Esophagus mucosa (tissue), 1 donor: ENCODE measurements around the gene COPS6. TPM values are rescaled to one million over a fixed set of nuclear protein-coding genes. Genes with fewer than 3 reads are reported as not detected.

Source experiments
- ATAC-seq: fragments of 200-7000 bp; cut with Tn5 transposase; one replicate; pipeline ENCODE4 v1.9.1; 2020
- total RNA-seq: library from RNA; stranded (reverse); gene quantifications from one replicate; pipeline ENCODE4 v1.2.4, GENCODE V29; 2023
- donor health status: DM: yes; HTN: yes; CAD: no.

COPS6 gene
- total RNA-seq, 1 donor from 2014 or later = 95.0 TPM

DNA sequence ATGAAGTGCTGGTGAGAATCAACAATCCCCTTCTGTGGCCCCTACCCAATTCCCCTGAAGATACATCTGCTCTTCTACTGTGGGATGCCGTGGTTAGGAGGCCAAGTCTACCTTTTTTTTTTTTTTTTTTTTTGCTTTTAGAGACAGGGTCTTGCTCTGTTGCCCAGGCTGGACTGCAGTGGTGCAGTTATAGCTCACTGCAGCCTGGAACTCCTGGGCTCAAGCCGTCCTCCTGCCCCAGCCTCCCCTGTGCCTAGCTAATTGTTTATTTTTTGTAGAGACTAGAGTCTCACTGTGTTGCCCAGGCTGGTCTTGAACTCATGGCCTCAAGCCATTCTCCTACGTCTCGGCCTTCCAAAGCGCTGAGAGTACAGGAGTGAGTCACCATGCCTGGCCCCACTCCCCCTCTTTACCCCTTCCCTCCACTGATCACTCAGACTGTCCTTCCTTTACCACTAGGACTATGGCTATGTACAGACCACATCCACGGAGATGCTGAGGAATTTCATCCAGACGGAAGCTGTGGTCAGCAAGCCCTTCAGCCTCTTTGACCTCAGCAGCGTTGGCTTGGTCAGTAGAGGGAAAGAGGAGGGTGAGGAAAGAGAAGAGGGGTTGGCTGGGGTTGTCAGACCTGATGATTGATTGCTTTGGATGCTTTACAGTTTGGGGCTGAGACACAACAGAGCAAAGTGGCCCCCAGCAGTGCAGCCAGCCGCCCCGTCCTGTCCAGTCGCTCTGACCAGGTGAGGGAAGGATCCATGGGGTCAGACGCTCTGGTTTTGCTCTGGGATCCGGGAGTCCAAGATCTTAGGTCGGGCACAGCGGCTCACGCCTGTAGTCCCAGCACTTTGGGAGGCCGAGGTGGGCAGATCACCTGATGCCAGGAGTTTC, 14.4 kb downstream of the COPS6 start:
- ATAC-seq = no peak

DNA sequence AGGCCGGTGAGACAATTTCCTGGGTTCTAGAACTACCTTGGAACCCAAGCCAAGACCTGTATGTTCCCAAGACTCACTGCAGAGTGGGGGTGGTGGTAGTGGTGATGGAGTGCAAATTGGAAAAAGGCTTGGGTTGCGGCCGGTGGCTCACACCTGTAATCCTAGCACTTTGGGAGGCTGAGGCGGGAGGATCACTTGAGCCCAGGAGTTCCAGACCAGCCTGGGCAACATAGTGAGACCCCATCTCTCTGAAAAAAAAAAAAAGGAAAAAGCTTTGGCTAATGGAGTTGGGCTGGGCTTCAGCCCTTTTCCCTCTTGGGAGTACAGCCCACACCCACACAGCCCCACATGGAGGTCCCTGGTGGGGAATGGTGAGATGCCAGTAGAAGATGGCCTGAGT, 16.8 kb downstream of the COPS6 start:
- ATAC-seq = no peak

DNA sequence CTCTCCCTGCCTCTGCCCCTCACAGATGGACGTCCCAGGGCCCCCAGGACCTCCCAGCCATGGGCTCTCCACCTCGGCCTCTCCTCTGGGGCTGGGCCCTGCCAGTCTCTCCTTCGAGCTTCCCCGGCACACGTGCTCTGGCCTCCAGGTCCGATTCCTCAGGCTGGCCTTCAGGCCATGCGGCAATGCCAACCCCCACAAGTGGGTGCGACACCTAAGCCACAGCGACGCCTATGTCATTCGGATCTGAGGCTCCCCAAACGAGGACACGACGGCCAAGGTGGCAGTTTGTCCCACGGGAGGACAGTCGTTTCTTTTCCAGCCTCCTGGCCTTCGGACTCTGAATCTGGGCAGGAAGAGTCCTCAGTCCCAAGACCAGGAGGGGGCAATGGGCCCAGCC, 17.9 kb downstream of the COPS6 start:
- ATAC-seq = no peak

DNA sequence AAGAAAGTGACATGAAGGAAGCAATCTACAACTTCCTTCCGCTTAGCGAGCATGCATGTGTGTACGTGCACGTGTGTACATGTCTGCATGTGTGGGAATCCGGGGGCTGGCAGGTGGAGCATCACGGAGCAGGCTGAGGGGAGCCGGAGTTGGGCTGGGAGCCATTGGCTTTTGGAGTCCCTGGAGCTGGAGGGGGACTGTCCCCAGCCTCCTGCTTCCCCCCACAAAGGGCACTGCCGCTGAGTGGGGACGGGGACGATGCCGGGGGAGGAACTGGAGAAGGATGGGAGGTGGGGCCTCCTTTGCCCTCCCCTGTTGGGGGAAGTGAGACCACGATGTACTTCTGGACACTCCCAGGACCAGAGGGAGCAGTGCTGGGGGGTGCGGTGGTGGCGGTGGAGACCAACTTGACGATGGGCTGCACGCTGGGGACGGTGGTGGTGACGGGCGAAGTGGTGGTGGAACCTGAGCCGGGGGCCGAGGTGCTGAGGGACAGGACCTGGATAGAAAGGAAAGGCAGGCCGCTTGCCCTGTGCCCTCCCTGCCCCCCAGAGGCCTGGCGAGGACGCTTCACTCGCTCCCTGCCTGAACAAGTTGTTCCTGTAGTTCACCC, 18.5 kb downstream of the COPS6 start:
- no peak for ATAC-seq

DNA sequence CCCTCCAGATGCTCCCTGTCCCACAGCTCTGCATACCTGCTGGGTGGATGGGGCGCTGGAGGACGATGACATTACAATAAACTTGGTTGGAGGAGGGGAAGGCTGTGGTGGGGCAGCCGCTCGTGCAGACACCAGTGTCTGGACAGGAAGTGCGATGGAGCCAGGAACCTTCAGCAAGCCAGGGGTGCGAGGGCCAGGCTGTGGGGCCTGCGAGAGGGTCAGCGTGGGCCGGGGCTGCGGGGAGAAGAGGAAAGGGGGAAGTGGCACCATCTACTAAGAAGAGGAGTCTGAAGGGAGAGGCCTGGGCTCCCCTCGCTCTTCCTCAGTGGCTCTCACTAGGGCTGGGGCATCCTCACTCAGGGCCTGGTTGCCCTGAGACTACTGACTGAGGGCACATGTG, 19.1 kb downstream of the COPS6 start:
- no peak for ATAC-seq

DNA sequence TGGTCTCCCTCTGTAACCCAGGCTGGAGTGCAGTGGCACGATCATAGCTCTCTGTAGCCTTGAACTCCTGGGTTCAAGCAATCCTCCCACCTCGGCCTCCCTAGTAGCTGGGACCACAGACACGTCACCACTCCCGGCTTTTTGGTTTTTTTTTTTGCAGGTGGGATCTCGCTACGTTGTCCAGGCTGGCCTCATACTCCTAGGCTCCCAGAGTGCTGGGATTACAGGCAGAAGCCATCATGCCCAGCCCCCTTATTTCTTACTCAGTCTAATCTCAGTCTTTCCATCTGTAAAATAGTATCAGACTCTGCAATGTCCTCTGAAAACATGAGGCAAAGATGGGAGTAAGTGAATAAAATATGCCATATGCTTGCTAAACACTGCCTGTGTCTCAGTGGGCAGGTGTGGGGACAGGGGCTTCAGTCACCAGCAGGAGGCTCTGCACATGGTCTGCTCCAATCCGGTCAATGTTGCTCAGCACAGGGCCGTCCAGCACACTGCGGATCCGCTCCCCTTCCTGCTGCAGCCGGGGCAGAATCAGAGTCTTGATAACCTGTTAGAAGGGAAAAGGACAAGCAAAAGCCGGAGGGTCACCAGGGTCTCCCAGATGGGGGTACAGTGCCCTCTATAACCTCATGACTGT, 20.9 kb downstream of the COPS6 start:
- no peak for ATAC-seq

DNA sequence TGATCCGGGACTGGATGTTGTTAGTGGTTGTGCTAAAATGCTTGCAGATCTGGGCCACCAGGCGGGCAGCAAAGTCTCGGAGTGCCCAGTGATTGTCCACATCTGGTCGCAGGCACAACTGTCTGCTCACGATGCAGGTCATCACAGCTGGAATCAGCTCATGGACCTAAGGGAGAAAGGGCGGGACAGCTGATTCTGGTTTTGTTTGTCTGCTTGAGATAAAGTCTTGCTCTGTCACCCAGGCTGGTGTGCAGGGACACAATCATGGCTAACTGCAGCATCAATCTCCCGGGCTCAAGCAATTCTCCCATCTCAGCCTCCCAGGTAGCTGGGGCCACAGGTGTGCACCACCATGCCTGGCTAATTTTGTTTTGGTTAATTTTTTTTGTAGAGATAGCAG, 22.4 kb downstream of the COPS6 start:
- ATAC-seq = no peak

DNA sequence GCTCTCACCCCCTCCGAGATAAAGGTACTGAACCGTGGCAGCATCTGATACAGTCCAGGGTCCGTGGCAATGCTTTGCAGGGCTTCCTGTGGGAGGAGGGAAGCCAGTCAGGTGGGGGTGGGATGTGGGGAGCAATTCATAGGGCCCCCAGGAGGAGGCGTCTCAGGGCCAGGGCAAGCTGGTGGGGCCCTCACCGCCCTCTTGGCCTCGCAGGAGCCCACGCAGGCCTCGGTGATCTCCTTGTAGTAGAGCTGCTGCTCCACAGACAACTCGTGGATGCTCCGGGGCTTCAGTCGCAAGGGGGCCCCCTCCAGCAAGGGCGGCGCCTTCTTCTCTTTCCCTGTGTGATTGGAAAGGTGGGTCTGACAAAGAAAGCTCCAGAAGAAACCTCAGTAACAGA, 23.1 kb downstream of the COPS6 start:
- ATAC-seq = no peak

DNA sequence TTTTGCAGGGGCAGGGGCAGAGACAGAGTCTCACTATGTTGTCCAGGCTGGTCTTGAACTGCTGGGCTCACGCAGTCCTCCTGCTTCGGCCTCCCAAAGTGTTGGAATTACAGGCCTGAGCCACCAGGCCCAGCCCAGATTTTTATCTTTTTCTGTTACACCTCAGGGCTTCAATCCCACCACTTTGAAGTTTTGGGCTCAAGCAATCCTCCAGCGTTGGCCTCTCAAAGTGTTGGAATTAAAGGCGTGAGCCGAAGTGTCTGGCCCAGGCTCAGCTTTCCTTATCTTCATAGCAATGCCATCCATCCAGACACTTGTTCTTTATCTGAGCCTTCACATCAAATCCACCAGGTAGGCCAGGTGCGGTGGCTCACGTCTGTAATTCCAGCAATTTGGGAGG, 26.3 kb downstream of the COPS6 start:
- ATAC-seq = no peak

DNA sequence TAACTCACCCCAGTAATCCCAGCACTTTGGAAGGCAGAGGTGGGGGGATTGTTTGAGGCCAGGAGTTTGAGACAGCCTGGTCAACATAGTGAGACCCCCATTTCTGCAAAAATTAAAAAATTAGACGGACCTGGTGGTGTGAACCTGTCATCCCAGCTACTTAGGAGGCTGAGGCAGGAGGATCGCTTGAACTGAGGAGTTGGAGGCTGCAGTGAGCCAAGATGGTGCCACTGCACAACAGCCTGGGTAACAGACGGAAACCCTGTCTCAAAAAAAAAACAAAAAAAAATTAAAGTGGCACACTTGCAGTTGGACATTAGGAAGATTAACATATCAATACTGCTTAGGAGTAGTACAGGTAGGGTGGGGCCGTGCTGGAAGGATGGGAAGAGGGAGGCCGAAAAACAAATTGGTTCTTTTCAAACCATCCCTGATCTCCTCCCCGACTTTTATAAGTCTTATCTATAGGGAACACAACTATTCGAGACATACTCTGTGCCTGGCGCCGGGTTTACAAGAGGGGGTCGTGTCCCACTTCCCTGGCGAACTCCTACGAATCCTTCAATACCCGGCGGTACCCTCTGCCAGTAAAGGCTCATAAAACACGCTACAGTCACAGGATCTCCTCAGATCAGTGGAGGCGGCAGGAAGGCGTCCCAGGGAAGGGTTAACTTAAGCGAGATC, 29.8 kb downstream of the COPS6 start:
- ATAC-seq = no peak

DNA sequence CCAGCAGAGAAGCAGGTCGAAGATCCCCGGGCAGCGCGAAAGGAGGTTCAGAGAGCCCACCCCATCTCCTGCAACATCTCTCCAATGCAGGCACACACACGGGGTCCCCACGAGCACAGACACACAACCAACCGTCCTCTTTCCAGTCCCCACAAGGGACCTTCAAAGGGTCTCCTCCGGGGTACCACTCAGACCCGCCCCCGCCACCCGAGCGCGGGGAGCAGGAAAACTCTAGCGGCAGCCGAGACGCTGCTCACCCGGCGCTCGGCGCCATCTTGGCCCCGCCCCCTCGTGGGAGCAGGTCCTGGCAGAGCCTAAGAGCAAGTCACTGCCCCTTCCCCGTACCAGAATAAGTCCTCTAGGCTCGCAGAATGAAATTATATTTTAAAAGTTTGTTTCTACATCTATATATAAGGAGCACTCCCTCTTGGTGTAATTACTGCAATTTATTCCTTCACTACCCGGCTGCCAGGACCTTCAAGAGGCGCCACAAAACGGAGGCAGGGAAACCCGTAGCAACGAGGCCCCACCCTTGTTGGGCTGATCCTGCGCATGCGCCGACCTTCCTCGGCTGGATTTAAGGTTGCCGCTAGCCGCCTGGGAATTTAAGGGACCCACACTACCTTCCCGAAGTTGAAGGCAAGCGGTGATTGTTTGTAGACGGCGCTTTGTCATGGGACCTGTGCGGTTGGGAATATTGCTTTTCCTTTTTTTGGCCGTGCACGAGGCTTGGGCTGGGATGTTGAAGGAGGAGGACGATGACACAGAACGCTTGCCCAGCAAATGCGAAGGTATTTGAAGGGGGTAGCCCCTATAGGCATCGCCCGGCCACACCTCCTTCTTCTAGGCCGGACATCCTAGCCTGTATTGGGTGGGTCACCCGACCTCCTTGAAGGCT, 30.6 kb downstream of the COPS6 start, which contains the start of the genes CNPY4 and TAF6:
CNPY4 (plus strand) TSS at position 563 of the 898 bp plus-strand sequence; CDS start at position 674, 111 bp downstream.
TAF6 (minus strand) TSS at position 287 of the 898 bp plus-strand sequence. CDS start 5,149 bp downstream, outside the sequence.
- ATAC-seq = peak; percentile 83

DNA sequence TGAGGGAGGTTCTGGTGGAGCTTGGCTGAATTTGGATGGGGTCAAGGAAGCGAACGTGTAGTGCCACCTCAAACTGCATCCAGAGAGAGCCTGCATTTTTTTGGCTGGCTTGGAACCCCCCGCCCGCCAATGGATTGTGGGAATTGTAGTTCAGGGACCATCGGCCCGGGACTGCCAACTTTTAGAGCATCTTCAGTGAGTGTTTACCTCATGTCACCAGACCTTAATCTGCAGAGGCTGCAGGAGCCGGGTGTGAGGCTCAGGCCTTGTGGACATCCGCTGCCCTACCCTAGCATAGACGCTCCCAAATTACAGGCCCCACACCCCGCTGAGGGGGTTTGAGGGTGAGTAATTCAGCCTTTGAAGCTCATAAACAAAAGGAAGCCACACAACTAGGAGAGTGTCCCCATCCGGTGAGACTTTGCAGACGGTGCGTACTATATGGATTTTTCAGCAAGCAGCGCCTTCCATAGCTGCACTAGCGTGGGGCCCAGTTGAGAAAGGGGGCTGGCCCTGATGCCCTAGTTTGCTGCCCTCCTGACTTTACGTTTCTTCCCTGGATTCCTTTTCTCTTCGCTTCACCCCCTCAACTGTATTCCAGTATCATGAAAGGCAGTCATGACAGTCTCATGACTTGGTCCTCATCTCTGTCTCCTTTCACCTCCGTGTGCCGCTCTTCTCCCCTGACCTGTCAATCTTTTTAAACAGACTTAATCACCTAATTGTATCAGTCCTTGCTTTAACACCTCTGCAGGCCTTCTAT, 31.4 kb downstream of the COPS6 start:
- ATAC-seq = peak; percentile 33

DNA sequence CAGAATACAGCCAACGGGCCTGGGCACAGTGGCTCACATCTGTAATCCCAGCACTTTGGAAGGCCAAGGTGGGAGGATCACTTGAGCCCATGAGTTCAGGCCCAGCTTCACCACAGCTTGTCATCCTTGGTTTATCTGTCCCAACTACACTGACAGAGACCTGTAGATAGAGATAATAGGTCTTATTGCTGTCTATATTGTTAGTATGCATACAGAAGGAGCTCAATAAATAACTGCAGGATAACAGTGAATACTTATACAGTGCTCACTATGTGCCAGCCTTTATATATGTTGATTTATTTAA, 31.9 kb downstream of the COPS6 start:
- no peak for ATAC-seq

DNA sequence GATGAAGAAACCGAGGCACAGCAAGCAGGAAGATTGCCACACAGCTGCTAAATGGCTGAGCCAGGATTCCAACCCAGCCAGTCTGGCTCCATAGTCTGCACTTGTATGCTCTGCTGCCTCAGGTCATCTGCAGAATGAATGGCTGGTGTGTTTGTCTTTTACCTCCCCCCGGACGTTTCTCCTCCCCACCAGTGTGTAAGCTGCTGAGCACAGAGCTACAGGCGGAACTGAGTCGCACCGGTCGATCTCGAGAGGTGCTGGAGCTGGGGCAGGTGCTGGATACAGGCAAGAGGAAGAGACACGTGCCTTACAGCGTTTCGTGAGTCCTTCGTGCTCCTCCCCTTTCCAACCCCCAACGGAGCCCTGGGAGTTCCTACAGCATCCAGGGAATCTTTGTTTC, 33.3 kb downstream of the COPS6 start:
- peak; percentile 11 for ATAC-seq

DNA sequence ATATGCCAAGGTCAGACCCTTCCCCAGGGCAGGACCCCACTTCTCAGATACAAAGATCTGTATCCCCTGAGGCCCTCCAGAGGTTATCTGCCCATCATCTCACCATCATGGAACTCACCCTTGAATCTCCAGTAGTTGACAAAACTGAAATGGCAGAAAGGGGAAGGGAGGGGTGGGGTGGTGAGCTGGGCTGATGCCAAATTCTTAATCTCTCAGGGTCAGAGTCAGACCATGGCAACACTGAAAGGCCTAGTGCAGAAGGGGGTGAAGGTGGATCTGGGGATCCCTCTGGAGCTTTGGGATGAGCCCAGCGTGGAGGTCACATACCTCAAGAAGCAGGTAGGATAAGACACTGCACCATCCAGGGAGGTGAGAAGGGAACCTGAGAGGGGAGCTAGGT, 33.8 kb downstream of the COPS6 start:
- ATAC-seq = no peak

DNA sequence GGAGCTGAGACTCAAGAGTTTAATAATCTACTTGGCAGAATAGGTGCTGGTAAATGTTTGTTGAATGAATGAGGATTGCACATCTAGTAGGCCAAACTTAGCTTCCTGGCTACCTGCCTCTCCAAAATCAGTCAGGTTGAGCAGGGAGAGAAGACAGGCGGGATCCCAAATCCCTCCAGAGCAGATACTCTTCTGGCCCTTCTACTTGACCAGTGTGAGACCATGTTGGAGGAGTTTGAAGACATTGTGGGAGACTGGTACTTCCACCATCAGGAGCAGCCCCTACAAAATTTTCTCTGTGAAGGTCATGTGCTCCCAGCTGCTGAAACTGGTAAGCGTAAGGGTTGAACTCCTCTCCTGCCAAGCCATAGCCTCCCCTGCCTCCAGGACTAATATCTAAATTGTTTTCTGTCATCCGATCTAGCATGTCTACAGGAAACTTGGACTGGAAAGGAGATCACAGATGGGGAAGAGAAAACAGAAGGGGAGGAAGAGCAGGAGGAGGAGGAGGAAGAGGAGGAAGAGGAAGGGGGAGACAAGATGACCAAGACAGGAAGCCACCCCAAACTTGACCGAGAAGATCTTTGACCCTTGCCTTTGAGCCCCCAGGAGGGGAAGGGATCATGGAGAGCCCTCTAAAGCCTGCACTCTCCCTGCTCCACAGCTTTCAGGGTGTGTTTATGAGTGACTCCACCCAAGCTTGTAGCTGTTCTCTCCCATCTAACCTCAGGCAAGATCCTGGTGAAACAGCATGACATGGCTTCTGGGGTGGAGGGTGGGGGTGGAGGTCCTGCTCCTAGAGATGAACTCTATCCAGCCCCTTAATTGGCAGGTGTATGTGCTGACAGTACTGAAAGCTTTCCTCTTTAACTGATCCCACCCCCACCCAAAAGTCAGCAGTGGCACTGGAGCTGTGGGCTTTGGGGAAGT, 35.8 kb downstream of the COPS6 start:
- no peak for ATAC-seq

DNA sequence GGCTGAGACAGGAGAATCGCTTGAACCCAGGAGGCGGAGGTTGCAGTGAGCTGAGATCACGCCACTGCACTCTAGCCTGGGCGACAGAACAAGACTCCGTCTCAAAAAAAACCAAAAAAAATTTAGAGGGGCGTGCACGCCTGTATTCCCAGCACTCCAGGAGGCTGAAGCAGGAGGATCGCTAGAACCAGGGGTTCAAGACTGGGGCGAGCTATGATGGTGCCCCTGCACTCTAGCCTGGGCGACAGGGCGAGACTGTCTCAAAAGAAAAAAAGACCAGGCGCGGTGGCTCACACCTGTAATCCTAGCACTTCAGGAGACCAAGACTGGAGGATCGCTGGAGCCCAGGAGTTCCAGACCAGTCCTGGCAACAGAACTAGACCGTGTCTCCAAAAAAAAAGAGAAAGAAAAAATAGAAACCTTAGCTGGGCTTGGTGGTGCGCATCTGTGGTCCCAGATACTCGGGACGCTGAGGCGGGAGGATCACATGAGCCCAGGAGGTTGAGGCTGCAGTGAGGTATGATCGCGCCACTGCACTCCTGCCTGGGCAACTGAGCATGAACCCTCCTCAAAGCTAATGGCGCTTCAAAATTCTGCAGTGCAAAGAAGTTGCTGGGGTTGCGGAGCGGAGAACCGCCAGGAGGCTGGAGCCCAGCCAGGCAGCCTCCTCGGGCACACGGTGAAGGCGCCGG, 37.6 kb downstream of the COPS6 start:
- ATAC-seq = no peak

DNA sequence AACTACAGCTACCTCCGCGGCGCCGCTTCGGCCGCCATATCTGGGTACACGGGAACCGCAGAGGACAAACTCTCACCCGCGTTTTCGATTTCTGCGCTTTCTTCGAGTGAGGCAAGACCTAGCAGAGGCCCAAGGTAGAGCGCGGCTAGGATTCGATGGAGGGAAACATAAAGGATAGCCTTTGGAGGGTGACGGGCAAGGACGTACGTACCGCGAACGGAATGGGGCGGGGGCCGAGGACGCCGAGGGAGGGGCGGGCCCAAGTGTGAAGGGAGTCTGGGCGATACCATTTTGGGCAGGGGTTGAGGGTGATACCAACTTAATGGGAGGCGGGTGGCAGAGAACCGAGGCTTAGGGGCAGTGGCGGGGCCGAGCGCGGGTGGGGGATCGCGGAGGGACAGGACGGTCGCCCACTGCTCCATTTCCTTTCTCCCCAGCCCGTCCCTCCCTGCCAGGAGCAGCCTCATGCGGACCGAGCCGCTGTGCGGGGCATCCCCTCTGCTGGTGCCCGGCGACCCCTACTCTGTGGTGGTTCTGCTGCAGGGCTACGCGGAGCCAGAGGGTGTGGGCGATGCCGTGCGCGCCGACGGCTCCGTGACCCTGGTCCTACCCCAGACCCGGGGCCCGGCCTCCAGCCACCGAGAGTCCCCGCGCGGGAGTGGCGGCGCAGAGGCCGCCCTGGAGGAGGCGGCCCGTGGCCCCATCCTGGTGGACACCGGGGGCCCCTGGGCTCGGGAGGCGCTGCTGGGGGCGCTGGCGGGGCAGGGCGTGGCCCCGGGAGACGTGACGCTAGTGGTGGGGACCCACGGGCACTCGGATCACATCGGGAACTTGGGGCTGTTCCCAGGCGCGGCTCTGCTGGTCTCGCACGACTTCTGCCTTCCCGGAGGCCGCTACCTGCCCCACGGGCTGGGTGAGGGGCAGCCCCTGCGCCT, 38.4 kb downstream of the COPS6 start, which contains the start of gene MBLAC1:
MBLAC1 (plus strand) TSS at position 37 of the 935 bp plus-strand sequence; CDS start at position 466, 429 bp downstream.
- peak; percentile 82 for ATAC-seq
